ENCODE data around the gene SRSF8.

GRCh38 chr11:95072948-95073347, 6.2 kb downstream of the SRSF8 start:
- no peak for TF ChIP-seq CTCF (IDR thresholded peaks at IDR 0.05)
- no peak for TF ChIP-seq POLR2AphosphoS5 (IDR thresholded peaks at IDR 0.05)
- TF ChIP-seq POLR2A (IDR thresholded peaks at IDR 0.05; ENCODE audit: low read depth): no peak
- TF ChIP-seq EP300 (IDR thresholded peaks at IDR 0.05): no peak
